SK-N-SH (cell line): ENCODE data around the gene ANKUB1. TPM values are rescaled to one million over a fixed set of nuclear protein-coding genes. Genes with fewer than 3 reads are reported as not detected.

ENCODE experiments used
- CTCF ChIA-PET: fragments of 300-600, 350-600 bp; formaldehyde crosslinking; extraction: SDS; loops from one replicate; lab custom pipeline; 2021; lab: Yijun Ruan, JAX
- POLR2A ChIA-PET: fragments of 350-600 bp; sonication (Branson Sonifier 250); formaldehyde crosslinking; extraction: SDS; loops from one replicate; lab custom pipeline; 2020; ENCODE audit warnings: antibody characterized with exemption, inconsistent platforms; lab: Yijun Ruan, JAX
- DNase-seq: peaks from one replicate; pipeline ENCODE4 v3.0.0; 2012
- H2AFZ ChIP-seq: fragments of 200-600 bp; sonication (generic); 2 replicates; pipeline ENCODE4 v1.8.1; 2016; ENCODE audit warnings: antibody characterized with exemption, mild to moderate bottlenecking, low read depth
- H3F3A ChIP-seq: fragments of 200-600 bp; sonication (generic); replicated peaks from 2 replicates; pipeline ENCODE3; 2016; ENCODE audit warnings: antibody characterized with exemption, mild to moderate bottlenecking; ENCODE audit not compliant: insufficient read depth
- H3K27ac ChIP-seq, 2 experiments: fragments of 200-500 bp in 1 of 2; fragments of 200-600 bp in 1 of 2; sonication (Bioruptor generic) in 1 of 2; sonication (generic), shearing (Covaris generic) in 1 of 2; 2 replicates each; pipeline versions ENCODE4 v1.5.1 to v1.6.1; 2014 to 2016; ENCODE audit warnings: low read depth in 2 of 2, inconsistent platforms in 1 of 2, low read length in 1 of 2, mild to moderate bottlenecking in 1 of 2, mixed read lengths in 1 of 2
- H3K27me3 ChIP-seq: fragments of 200-600 bp; sonication (generic), shearing (Covaris generic); 2 replicates; pipeline ENCODE4 v1.6.1; 2016; ENCODE audit warnings: mixed run types; ENCODE audit not compliant: insufficient read depth
- H3K36me3 ChIP-seq, 2 experiments: fragments of 200-500 bp in 1 of 2; fragments of 200-600 bp in 1 of 2; sonication (Bioruptor generic) in 1 of 2; sonication (generic) in 1 of 2; replicated peaks in 1 of 2; 2 replicates each; pipeline versions ENCODE3 to v1.5.1; 2014 to 2016; ENCODE audit warnings: low read length in 1 of 2, mild to moderate bottlenecking in 1 of 2; ENCODE audit not compliant: insufficient read depth in 2 of 2, control insufficient read depth in 1 of 2
- H3K4me1 ChIP-seq, 2 experiments: fragments of 200-500 bp in 1 of 2; fragments of 200-600 bp in 1 of 2; sonication (Bioruptor generic) in 1 of 2; sonication (generic), shearing (Covaris generic) in 1 of 2; 2 replicates each; pipeline versions ENCODE4 v1.5.1 to v1.6.1; 2014 to 2016; ENCODE audit warnings: low read depth in 1 of 2, low read length in 1 of 2, mixed run types in 1 of 2; ENCODE audit not compliant: insufficient read depth in 2 of 2, control insufficient read depth in 1 of 2
- H3K4me2 ChIP-seq: fragments of 200-600 bp; sonication (generic), shearing (Covaris generic); 2 replicates; pipeline ENCODE4 v1.6.1; 2017; ENCODE audit warnings: mixed run types
- H3K4me3 ChIP-seq, 2 experiments: fragments of 200-500 bp in 1 of 2; fragments of 200-600 bp in 1 of 2; sonication (Bioruptor generic) in 1 of 2; sonication (generic), shearing (Covaris generic) in 1 of 2; 2 replicates each; pipeline versions ENCODE4 v1.5.1 to v1.8.1; 2014 to 2016; ENCODE audit warnings: low read depth in 2 of 2, inconsistent platforms in 1 of 2, low read length in 1 of 2, mild to moderate bottlenecking in 1 of 2, mixed read lengths in 1 of 2, moderate library complexity in 1 of 2
- H3K79me2 ChIP-seq: fragments of 200-600 bp; sonication (generic); 2 replicates; pipeline ENCODE4 v1.8.1; 2017; ENCODE audit warnings: mild to moderate bottlenecking; ENCODE audit not compliant: insufficient read depth
- H3K9ac ChIP-seq: fragments of 200-600 bp; sonication (generic); 2 replicates; pipeline ENCODE4 v1.6.1; 2017; ENCODE audit warnings: mixed run types
- H3K9me2 ChIP-seq: fragments of 200-600 bp; sonication (generic); 2 replicates; pipeline ENCODE4 v1.6.1; 2017; ENCODE audit warnings: mixed run types
- H3K9me3 ChIP-seq: fragments of 200-600 bp; sonication (generic); 2 replicates; pipeline ENCODE4 v1.6.1; 2017; ENCODE audit warnings: mixed run types, mild to moderate bottlenecking, moderate library complexity
- H4K20me1 ChIP-seq: fragments of 200-600 bp; sonication (generic); 2 replicates; pipeline ENCODE4 v1.6.1; 2017; ENCODE audit warnings: mild to moderate bottlenecking, mixed run types; ENCODE audit not compliant: insufficient read depth
- CTCF ChIP-seq: fragments of 200-600 bp; sonication (generic); IDR thresholded peaks from 2 replicates; pipeline ENCODE4 v1.6.1; 2017; ENCODE audit warnings: antibody characterized with exemption, mild to moderate bottlenecking, moderate library complexity
- ELF1 ChIP-seq: IDR thresholded peaks from 2 replicates; pipeline ENCODE4 v1.4.0; 2012
- FOXM1 ChIP-seq: IDR thresholded peaks from 2 replicates; pipeline ENCODE4 v1.4.0; 2012; ENCODE audit warnings: low read depth, mild to moderate bottlenecking
- GABPA ChIP-seq: IDR thresholded peaks from 2 replicates; pipeline ENCODE4 v1.4.0; 2012; ENCODE audit warnings: low read depth, mild to moderate bottlenecking
- GATA2 ChIP-seq: sonication (generic); formaldehyde crosslinking; IDR thresholded peaks from 2 replicates; pipeline ENCODE4 v1.5.0; 2020; ENCODE audit warnings: mild to moderate bottlenecking, missing genetic modification reagents
- IRF3 ChIP-seq: fragments of 150-350 bp; IDR thresholded peaks from 2 replicates; pipeline ENCODE4 v1.6.1; 2016; ENCODE audit warnings: mild to moderate bottlenecking, low read depth, low read length
- MAX ChIP-seq: IDR thresholded peaks from 2 replicates; pipeline ENCODE4 v1.4.0; 2012; ENCODE audit warnings: low read depth
- MXI1 ChIP-seq: IDR thresholded peaks from 2 replicates; pipeline ENCODE4 v1.6.1; 2012; ENCODE audit warnings: mild to moderate bottlenecking, low read depth, low read length, improper control_type of control experiment
- NFIC ChIP-seq: IDR thresholded peaks from 2 replicates; pipeline ENCODE4 v1.4.0; 2012; ENCODE audit warnings: borderline replicate concordance
- NRF1 ChIP-seq: IDR thresholded peaks from 2 replicates; pipeline ENCODE4 v1.6.1; 2012; ENCODE audit warnings: low read depth, mild to moderate bottlenecking, low read length
- RAD21 ChIP-seq: IDR thresholded peaks from 2 replicates; pipeline ENCODE4 v1.6.1; 2012; ENCODE audit warnings: mild to moderate bottlenecking, low read length
- RCOR1 ChIP-seq: fragments of 150-350 bp; IDR thresholded peaks from 2 replicates; pipeline ENCODE4 v1.6.1; 2017; ENCODE audit warnings: antibody characterized with exemption, low read length
- RFX5 ChIP-seq: IDR thresholded peaks from 2 replicates; pipeline ENCODE4 v1.6.1; 2012; ENCODE audit warnings: mild to moderate bottlenecking, improper control_type of control experiment, low read length
- SMC3 ChIP-seq: IDR thresholded peaks from 2 replicates; pipeline ENCODE4 v1.6.1; 2012; ENCODE audit warnings: low read depth, low read length, improper control_type of control experiment
- TAF1 ChIP-seq: IDR thresholded peaks from 2 replicates; pipeline ENCODE4 v1.6.1; 2012; ENCODE audit warnings: low read depth, mild to moderate bottlenecking, low read length, moderate library complexity, borderline replicate concordance
- TCF12 ChIP-seq: IDR thresholded peaks from 2 replicates; pipeline ENCODE4 v1.4.0; 2012
- USF1 ChIP-seq: IDR thresholded peaks from 2 replicates; pipeline ENCODE4 v1.4.0; 2012; ENCODE audit warnings: low read depth, borderline replicate concordance
- USF2 ChIP-seq: fragments of 150-350 bp; IDR thresholded peaks from 2 replicates; pipeline ENCODE4 v1.6.1; 2017; ENCODE audit warnings: antibody characterized with exemption, low read length, low read depth, borderline replicate concordance
- WGBS: methylation state at CpG from one replicate; pipeline ENCODE4 v1.1.6; 2017; ENCODE audit warnings: low lambda C conversion rate; 5-methylcytosine and 5-hydroxymethylcytosine counted together
- polyA plus RNA-seq, 3 experiments: library from polyadenylated mRNA; depleted of rRNA; stranded (reverse); fragments of >200 nt; gene quantifications; 2 replicates each; pipeline ENCODE4 v1.2.3, GENCODE V29; 2012

The ANKUB1 gene
- polyA plus RNA-seq, 1 of the 3 experiments (the other 2 are of a cell fraction), result not detected

GRCh38 chr3:149810846-149811245 is 18.5 kb upstream of the ANKUB1 start (continued):
- TF ChIP-seq CTCF (no peak), IRF3 (no peak), USF2 (no peak), TAF1 (no peak), ELF1 (no peak), FOXM1 (no peak), GABPA (no peak)

GRCh38 chr3:149809699-149810098 is 17.3 kb upstream of the ANKUB1 start:
- POLR2A ChIA-PET, result no interaction called here
- TF ChIP-seq NRF1 (no peak), GATA2 (CRISPR knock-in tag) (no peak), RFX5 (no peak)
- peaks cover 7% of the 10 kb centered on the region; the same call in 1 of the 2 replicates for H4K20me1 ChIP-seq

GRCh38 chr3:149808209-149808829 is 16.0 kb upstream of the ANKUB1 start:
- CTCF ChIA-PET, result interaction anchor here (0.6 to 2.9 kb wide), 52 partner anchors 9 to 412 kb away, joined by 3 to 31 read pairs (median 4); partner anchors contain the start of genes ANKUB1, COMMD2 and TM4SF4
- H2AFZ ChIP-seq, result no peak overlapping the region
- DNase-seq, result peak; percentile 67
- H3K4me1 ChIP-seq, result peaks cover 4 to 8% of the 10 kb centered on the region in 2 experiments; a peak in 2 of 4 replicates
- no peaks in the 10 kb centered on the region for H4K20me1 ChIP-seq
- no peak overlapping the region for H3K4me2 ChIP-seq
- 0 out of 2 replicates have a peak, but pooled peaks cover 3% of the 10 kb centered on the region for H3K9me2 ChIP-seq
- POLR2A ChIA-PET, result no interaction called here
- H3F3A ChIP-seq, result peaks cover 22% of the 10 kb centered on the region
- no peak overlapping the region for H3K27ac ChIP-seq
- H3K9me3 ChIP-seq, result no peaks in the 10 kb centered on the region; the same call in 1 of the 2 replicates
- no peak overlapping the region for H3K9ac ChIP-seq
- no peak overlapping the region for H3K4me3 ChIP-seq
- 26% methylated on average over 4 of the region's 4 CpGs for WGBS
- no peaks in the 10 kb centered on the region for H3K79me2 ChIP-seq
- H3K36me3 ChIP-seq, result no peaks in the 10 kb centered on the region
- H3K27me3 ChIP-seq, result no peaks in the 10 kb centered on the region
- TF ChIP-seq USF1, result no peak
- TF ChIP-seq MAX, result peak; percentile 37; the same call in 1 of the 2 replicates
- TF ChIP-seq RCOR1, result no peak
- TF ChIP-seq MXI1, result peak; percentile 57; the same call in 1 of the 2 replicates
- TF ChIP-seq SMC3, result peak; percentile 73
- TF ChIP-seq NFIC, result no peak
- TF ChIP-seq CTCF, result peak; percentile 93
- no peak for TF ChIP-seq GATA2 (CRISPR knock-in tag)
- no peak for TF ChIP-seq TCF12
- peak; percentile 69 for TF ChIP-seq RAD21

More at GRCh38 chr3:149809699-149810098, 17.3 kb upstream of the ANKUB1 start:
- no peak overlapping the region for H3K4me2 ChIP-seq
- peaks cover 4 to 8% of the 10 kb centered on the region in 2 experiments; a peak in 3 of 4 replicates for H3K4me1 ChIP-seq
- no peak overlapping the region for H3K27ac ChIP-seq
- no peak overlapping the region for H2AFZ ChIP-seq
- H3K79me2 ChIP-seq, result peaks cover 7% of the 10 kb centered on the region
- DNase-seq, result no peak
- H3K9me3 ChIP-seq, result no peaks in the 10 kb centered on the region; the same call in 1 of the 2 replicates
- CTCF ChIA-PET, result interaction anchor here (1.9 to 2.9 kb wide), 7 partner anchors 10 to 298 kb away, joined by 4 to 31 read pairs (median 14); no protein-coding TSS in a partner anchor
- no peak overlapping the region for H3K4me3 ChIP-seq
- 0 out of 2 replicates have a peak, but pooled peaks cover 3% of the 10 kb centered on the region for H3K9me2 ChIP-seq
- H3K36me3 ChIP-seq, result no peaks in the 10 kb centered on the region
- H3F3A ChIP-seq, result peaks cover 36% of the 10 kb centered on the region
- no peak overlapping the region for H3K9ac ChIP-seq
- H3K27me3 ChIP-seq, result no peaks in the 10 kb centered on the region
